ENCODE measurements around the gene BCAS1. TPM values are rescaled to one million over a fixed set of nuclear protein-coding genes. Genes with fewer than 3 reads are reported as not detected.

BCAS1 gene
- under 0.01 TPM in 1 of 2 replicates, not detected in the other for total RNA-seq

- TF ChIP-seq CTCF (IDR thresholded peaks at IDR 0.05; ENCODE audit: extremely low read depth, low read depth, low read length) = no peak
- Histone ChIP-seq H3K4me1 (ENCODE audit: insufficient read depth, low read length) (no peaks in the 10 kb centered on the region), H3K4me2 (ENCODE audit: insufficient read depth, low read length) (no peak within 1 kb of the TSS), H3K79me2 (ENCODE audit: insufficient read depth, low read length) (no peaks in the 10 kb centered on the region), H3K27me3 (ENCODE audit: insufficient read depth, low read length) (peaks cover 2% of the 10 kb centered on the region), H3K27ac (ENCODE audit: low read depth, low read length) (no peak within 1 kb of the TSS), H3K4me3 (ENCODE audit: insufficient read depth, low read length) (no peak within 1 kb of the TSS), H2AFZ (ENCODE audit: low read length) (no peak within 1 kb of the TSS), H3K9me3 (ENCODE audit: low read depth, low read length) (no peaks in the 10 kb centered on the region), H3K36me3 (ENCODE audit: insufficient read depth, low read length) (no peaks in the 10 kb centered on the region), H4K20me1 (ENCODE audit: insufficient read depth, low read length) (no peaks in the 10 kb centered on the region)
- DNase-seq (ENCODE audit: insufficient read length, low spot score, missing footprints) = peak; percentile 43
Measured at GRCh38 chr20:54070187-54070987, at the start of gene BCAS1. Gene BCAS1, minus strand, starts transcription at chr20:54070594. Its CDS starts 11,876 bp downstream, at chr20:54058718.

GRCh38 chr20:54119744-54120143 is 49.4 kb upstream of the BCAS1 start:
- Histone ChIP-seq H3K9me3 (ENCODE audit: low read depth, low read length) (no peaks in the 10 kb centered on the region), H3K4me1 (ENCODE audit: insufficient read depth, low read length) (peaks cover 30% of the 10 kb centered on the region), H3K4me3 (ENCODE audit: insufficient read depth, low read length) (no peak overlapping the region), H4K20me1 (ENCODE audit: insufficient read depth, low read length) (no peaks in the 10 kb centered on the region), H3K4me2 (ENCODE audit: insufficient read depth, low read length) (no peak overlapping the region), H3K27ac (ENCODE audit: low read depth, low read length) (no peak overlapping the region), H3K27me3 (ENCODE audit: insufficient read depth, low read length) (no peaks in the 10 kb centered on the region), H3K36me3 (ENCODE audit: insufficient read depth, low read length) (no peaks in the 10 kb centered on the region), H3K79me2 (ENCODE audit: insufficient read depth, low read length) (no peaks in the 10 kb centered on the region), H2AFZ (ENCODE audit: low read length) (no peak overlapping the region)
- no peak for TF ChIP-seq CTCF (IDR thresholded peaks at IDR 0.05; ENCODE audit: extremely low read depth, low read depth, low read length)
- DNase-seq (ENCODE audit: insufficient read length, low spot score, missing footprints) = peak; percentile 15

- no peaks in the 10 kb centered on the region for H4K20me1 ChIP-seq (ENCODE audit: insufficient read depth, low read length)
- no peak overlapping the region for H3K27ac ChIP-seq (ENCODE audit: low read depth, low read length)
- peaks cover 24% of the 10 kb centered on the region for H3K4me1 ChIP-seq (ENCODE audit: insufficient read depth, low read length)
- TF ChIP-seq CTCF (IDR thresholded peaks at IDR 0.05; ENCODE audit: extremely low read depth, low read depth, low read length) = no peak
- H3K79me2 ChIP-seq (ENCODE audit: insufficient read depth, low read length) = no peaks in the 10 kb centered on the region
- no peaks in the 10 kb centered on the region for H3K36me3 ChIP-seq (ENCODE audit: insufficient read depth, low read length)
- H3K4me3 ChIP-seq (ENCODE audit: insufficient read depth, low read length) = no peak overlapping the region
- H3K27me3 ChIP-seq (ENCODE audit: insufficient read depth, low read length) = no peaks in the 10 kb centered on the region
- no peak for DNase-seq (ENCODE audit: insufficient read length, low spot score, missing footprints)
- no peak overlapping the region for H2AFZ ChIP-seq (ENCODE audit: low read length)
- H3K9me3 ChIP-seq (ENCODE audit: low read depth, low read length) = no peaks in the 10 kb centered on the region
- H3K4me2 ChIP-seq (ENCODE audit: insufficient read depth, low read length) = no peak overlapping the region
Measured at GRCh38 chr20:54118220-54119001, 48.0 kb upstream of the BCAS1 start.

Data from osteoblast (primary cell).